Hepatocyte (in vitro differentiated cells): ENCODE results near the gene ECHDC3.

Experiments
- EZH2 ChIP-seq: fragments of 200-600 bp; sonication (generic); IDR thresholded peaks from 2 replicates; pipeline ENCODE4 v1.6.1; 2016; ENCODE audit warnings: antibody characterized with exemption, mild to moderate bottlenecking, borderline replicate concordance
- EZH2phosphoT487 ChIP-seq: fragments of 200-600 bp; sonication (generic); IDR thresholded peaks from one replicate; pipeline ENCODE4 v1.6.1; 2018; ENCODE audit warnings: antibody characterized with exemption, mild to moderate bottlenecking, low read depth, moderate library complexity; ENCODE audit not compliant: unreplicated experiment, severe bottlenecking
- TF ChIP-seq, protein P1 (sequence below): fragments of 200-600 bp; sonication (generic); IDR thresholded peaks from 2 replicates; pipeline ENCODE4 v1.5.1; 2016; ENCODE audit warnings: antibody characterized with exemption, mild to moderate bottlenecking; ENCODE audit not compliant: poor library complexity

DNA sequence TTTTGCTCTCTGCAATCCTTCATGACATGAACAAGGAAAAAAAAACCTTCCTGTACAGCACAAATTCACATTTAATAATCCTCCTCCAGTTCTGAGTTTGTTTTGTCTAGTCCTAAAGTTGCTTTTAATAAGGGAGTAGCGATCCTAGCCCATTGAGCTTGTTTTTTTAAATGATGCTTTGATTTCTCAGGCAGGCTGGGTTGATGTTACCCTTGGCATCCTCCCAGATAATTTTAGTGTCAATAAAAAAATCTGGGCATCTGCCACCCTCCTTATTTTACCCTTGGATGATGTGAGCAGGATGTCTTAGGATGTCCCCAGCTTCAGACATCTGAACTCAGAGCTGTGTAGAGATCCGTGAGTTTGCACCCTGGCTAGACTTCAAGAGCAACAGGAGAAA, 47.1 kb downstream of the ECHDC3 start:
- TF ChIP-seq, protein P1, sequence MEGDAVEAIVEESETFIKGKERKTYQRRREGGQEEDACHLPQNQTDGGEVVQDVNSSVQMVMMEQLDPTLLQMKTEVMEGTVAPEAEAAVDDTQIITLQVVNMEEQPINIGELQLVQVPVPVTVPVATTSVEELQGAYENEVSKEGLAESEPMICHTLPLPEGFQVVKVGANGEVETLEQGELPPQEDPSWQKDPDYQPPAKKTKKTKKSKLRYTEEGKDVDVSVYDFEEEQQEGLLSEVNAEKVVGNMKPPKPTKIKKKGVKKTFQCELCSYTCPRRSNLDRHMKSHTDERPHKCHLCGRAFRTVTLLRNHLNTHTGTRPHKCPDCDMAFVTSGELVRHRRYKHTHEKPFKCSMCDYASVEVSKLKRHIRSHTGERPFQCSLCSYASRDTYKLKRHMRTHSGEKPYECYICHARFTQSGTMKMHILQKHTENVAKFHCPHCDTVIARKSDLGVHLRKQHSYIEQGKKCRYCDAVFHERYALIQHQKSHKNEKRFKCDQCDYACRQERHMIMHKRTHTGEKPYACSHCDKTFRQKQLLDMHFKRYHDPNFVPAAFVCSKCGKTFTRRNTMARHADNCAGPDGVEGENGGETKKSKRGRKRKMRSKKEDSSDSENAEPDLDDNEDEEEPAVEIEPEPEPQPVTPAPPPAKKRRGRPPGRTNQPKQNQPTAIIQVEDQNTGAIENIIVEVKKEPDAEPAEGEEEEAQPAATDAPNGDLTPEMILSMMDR, result no peak
- no peak for TF ChIP-seq EZH2
- no peak for TF ChIP-seq EZH2phosphoT487
